NOMO-1 treated with DMSO at 0.1 percent for 48 hours (cell line): Measurements from ENCODE around the gene PGPEP1.
"Not testable (repeated sequence)": the region's sequence is repeated elsewhere in the genome, so short reads cannot be mapped to it uniquely, and the experiment has no call there.

ENCODE experiments used
- DNase-seq: peaks from one replicate; lab custom pipeline; 2025; ENCODE audit not compliant: unreplicated experiment; lab: John Stamatoyannopoulos, UW

Gene PGPEP1

GRCh38 chr19:18330868-18331267 is 9.5 kb upstream of the PGPEP1 start:
- DNase-seq, result no peak

GRCh38 chr19:18332917-18333530 is 7.4 kb upstream of the PGPEP1 start:
- DNase-seq, result no peak

- no peak for DNase-seq
Observed at GRCh38 chr19:18333680-18334079, 6.7 kb upstream of the PGPEP1 start.

DNA sequence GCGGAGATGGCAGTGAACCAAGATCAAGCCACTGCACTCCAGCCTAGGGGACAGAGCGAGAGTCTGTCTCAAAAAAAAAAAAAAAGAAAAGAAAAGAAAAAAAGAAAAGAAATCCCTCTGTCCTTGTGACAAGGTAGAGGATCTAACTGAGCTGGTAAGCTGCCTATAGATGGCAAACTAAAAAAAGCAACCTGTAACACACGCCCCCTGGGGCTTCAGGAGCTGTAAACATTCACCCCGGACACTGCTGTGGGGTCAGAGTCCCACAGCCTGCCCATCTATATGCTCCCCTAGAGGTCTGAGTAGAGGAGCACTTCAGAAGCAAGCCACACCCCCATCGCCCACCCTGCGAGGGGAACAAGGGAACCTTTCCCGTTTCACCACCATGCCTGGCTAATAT is 4.3 kb upstream of the PGPEP1 start:
- DNase-seq, result no peak

- no peak for DNase-seq
Observed at GRCh38 chr19:18338541-18338940, 1.9 kb upstream of the PGPEP1 start.

GRCh38 chr19:18339723-18340122 is 675 bp upstream of the PGPEP1 start:
- DNase-seq, result peak; percentile 21

DNA sequence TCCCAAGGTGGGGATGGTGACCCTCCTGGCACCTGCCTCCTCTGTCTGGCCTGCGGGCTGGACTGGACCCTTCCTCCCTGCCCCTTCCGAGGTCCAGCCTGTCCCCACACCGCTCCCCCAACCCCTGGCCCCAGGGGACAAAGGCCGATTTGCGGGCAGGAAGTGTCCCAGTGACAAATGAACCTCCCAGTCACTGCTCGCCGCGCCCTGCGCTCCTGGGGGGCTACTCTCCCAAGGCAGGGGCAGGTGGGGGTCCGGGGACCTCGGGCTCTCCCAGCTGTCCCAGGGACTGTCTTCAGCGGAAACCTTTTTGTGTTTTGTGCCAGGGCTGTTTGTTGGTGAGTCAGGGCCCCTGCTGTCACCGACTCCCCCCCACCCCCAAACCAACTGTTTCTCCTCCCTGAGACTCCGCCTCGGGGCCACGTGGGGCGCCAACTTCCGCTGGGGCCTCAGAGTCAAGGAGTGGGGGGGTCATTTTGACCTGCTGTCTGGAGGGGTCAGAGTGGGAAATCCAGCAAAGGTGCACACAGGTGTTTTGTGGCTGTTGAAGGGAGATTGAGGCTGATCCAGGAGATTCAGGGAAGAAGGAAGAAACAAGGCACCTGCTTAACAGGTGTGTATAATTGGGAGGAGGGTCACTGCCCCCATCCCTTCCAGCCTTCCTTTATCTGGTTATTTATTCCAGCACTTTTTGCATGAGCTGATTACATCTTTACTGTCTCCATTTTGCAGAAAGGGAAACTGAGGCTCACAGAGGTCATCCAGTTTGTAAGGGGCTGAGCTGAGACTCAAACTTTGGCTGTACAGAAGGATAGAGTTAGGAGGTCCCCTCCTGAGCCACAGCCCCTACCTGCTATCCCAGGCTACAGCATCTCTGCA is 831 bp downstream of the PGPEP1 start:
- DNase-seq, result peak; percentile 63

DNA sequence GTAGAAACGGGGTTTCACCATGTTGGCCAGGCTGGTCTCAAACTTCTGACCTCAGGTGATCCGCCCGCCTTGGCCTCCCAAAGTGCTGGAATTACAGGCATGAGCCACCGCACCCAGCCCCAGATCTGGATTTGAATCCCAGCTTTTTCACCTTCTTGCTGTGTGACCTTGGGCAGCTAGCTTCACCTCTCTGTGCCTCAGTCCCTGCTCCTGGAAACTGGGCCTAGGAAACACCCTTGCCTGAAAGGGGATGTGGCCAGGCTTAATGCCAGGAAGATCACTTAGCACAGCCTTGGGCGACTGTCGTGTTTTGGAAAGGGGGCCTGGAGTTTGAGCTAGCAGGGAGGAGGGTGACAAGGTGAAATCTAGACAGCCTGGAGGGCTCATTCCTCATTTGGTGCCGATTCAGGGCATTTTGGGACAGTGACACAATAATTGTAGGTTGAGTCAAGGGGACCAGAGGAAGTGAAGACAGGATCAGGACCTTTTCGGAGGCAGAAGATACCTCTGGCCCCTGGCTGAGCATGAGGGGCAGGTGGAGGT is 1.8 kb downstream of the PGPEP1 start:
- DNase-seq, result no peak

DNA sequence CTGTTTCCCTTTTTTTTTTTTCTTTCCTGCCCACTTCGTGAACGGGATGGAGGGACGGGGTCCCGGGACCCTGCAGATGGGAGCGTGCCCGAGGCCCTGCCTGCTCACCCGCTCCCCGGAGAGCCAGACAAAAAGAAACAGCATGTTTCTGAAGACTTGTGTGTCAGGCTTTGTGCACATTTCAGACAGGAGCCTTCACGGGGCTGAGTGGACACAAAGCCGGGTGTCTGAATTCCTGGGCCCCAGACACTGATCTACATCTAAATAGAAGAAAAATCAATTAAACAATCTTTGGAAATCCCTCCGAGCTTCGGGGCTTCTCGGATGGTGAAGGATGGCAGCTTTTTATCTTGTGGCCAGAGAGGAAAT is 4.2 kb downstream of the PGPEP1 start:
- DNase-seq, result no peak

DNA sequence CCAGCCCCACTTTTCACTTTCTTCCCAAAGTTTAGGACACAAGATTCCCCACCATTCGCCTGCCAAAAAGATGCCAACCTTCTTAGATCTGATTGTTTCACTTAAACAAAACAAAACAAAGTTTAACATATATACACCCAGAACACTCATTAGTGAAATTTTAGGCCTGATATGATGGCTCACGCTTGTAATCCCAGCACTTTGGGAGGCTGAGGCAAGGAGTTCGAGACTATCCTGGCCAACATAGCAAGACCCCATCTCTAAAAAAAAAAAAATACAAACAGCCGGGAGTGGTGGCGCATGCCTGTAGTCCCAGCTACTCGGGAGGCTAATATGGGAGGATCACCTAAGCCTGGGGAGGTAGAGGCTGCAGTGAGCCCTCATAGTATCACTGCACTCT is 4.9 kb downstream of the PGPEP1 start:
- no peak for DNase-seq

DNA sequence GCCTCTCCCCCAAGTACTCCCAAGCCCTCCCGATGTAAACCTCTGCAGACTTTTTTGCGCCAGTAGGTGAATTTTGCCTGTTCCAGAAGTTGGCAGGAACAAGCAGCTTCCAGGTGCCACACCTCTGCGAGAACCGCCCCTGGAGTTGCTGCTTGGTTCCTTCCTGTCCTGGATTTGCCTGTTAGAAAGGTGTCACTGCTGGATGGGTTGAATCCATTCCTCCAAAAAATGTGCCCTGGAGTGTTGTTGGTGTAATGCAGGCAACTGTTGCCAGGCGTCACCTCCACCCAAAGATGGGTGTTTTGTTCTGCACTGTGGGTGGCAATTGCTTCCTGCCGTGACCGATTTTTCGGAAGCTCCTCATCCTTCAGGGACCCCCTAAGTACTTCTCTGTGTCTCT is 5.7 kb downstream of the PGPEP1 start:
- no peak for DNase-seq

- DNase-seq, result no peak
Observed at GRCh38 chr19:18348171-18348570, 7.8 kb downstream of the PGPEP1 start.

DNA sequence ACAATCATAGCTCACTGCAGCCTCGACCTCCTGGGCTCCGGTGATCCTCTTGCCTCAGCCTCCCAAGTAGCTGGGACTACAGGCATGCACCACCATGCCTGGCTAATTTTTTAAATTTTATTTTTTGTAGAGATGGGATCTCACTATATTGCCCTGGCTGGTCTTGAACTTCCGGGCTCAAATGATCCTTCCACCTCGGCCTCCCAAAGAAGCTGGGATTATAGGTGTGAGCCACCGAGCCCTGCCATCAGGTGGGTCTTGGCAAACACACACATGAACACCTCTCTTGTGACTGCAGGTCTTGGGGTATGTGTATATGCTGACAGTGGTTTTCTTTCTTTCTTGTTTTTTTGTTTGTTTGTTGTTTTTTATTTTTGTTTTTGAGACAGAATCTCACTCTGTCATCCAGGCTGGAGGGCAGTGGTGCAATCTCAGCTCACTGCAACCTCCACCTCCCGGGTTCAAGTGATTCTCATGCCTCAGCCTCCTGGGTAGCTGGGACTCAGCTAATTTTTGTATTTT is 8.5 kb downstream of the PGPEP1 start:
- DNase-seq, result not testable (repeated sequence)

GRCh38 chr19:18349524-18350128 is 9.2 kb downstream of the PGPEP1 start:
- peak; percentile 17 for DNase-seq

DNA sequence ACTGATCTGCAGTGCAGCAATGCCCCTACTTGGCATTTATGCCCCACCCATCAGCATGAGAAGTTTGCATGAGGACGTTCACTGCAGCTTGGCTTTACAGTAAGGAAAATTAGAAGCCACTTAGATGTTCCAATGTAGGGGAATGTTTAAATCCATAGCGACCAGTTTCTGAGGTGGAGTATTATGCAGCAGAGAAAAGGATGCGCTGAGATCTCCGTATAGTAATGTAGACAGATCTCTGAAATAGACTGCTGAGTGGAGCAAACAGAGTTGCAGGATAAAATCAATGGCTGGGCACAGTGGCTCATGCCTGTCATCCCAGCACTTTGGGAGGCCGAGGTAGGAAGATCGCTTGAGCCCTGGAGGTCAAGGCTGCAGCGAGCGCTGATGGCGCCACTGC is 10.1 kb downstream of the PGPEP1 start:
- DNase-seq, result no peak

- no peak for DNase-seq
Observed at GRCh38 chr19:18351544-18351943, 11.1 kb downstream of the PGPEP1 start.

DNA sequence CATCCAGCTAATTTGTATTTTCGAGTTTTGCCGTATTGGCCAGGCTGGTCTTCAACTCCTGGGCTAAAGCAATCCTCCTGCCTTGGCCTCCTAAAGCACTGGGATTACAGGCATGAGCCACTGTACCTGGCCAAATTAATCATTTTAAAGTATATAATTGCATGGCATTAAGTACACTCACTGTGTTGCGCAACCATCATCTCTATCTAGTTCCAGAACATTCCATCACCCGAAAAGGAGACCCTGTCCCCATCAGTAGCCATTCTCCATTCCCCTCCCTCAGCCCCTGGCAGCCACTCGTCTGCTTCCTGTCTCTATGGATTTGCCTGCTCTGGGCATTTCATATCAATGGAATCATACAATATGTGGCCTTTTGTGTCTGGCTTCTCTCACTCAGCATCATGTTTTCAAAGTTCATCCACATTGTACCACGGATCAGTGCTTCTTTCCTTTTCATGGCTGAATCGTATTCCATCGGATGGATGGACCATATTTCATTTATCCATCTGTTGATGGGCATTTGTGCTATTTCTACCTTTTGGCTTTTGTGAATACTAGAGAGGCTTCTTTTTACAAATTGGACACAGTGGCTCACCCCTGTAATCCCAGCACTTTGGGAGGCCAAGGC is 13.1 kb downstream of the PGPEP1 start:
- DNase-seq, result no peak

GRCh38 chr19:18354743-18355142 is 14.3 kb downstream of the PGPEP1 start:
- DNase-seq, result not testable (repeated sequence)

GRCh38 chr19:18357041-18357440 is 16.6 kb downstream of the PGPEP1 start:
- DNase-seq, result no peak

GRCh38 chr19:18361646-18362045 is 21.2 kb downstream of the PGPEP1 start:
- DNase-seq, result no peak

GRCh38 chr19:18362934-18363542 is 22.6 kb downstream of the PGPEP1 start:
- no peak for DNase-seq
